HEK293 (cell line): ENCODE data around the gene APOH.
A peak's percentile ranks its signal among the peaks of the same experiment; 100 is the strongest.

Experiments used
- CTCF ChIA-PET: fragments of 350-600 bp; formaldehyde crosslinking; extraction: SDS; loops from one replicate; lab custom pipeline; 2021; ENCODE audit warnings: antibody characterized with exemption; lab: Yijun Ruan, JAX
- POLR2A ChIA-PET: fragments of 300-600 bp; formaldehyde crosslinking; extraction: SDS; loops from one replicate; lab custom pipeline; 2020; ENCODE audit warnings: antibody characterized with exemption, inconsistent platforms; lab: Yijun Ruan, JAX
- H3K27ac ChIP-seq: fragments of 200-500 bp; sonication (Bioruptor generic); 2 replicates; pipeline ENCODE4 v1.5.1; 2014; ENCODE audit warnings: low read depth, low read length, control low read depth, inconsistent platforms; ENCODE audit errors: extremely low read depth
- H3K36me3 ChIP-seq, 2 experiments: fragments of 200-500 bp in 1 of 2; sonication (Bioruptor generic) in 1 of 2; 1 replicate in 1 of 2; 2 replicates in 1 of 2; pipeline ENCODE4 v1.5.1; 2014 to 2017; ENCODE audit warnings: inconsistent platforms in 2 of 2, low read length in 2 of 2; ENCODE audit not compliant: control insufficient read depth in 2 of 2, insufficient read depth in 1 of 2
- H3K4me1 ChIP-seq: fragments of 200-500 bp; sonication (Bioruptor generic); 2 replicates; pipeline ENCODE4 v1.5.1; 2014; ENCODE audit warnings: mild to moderate bottlenecking, low read length, inconsistent platforms; ENCODE audit not compliant: control insufficient read depth, insufficient read depth
- H3K4me3 ChIP-seq: 2 replicates; pipeline ENCODE4 v1.5.1; 2011; ENCODE audit warnings: low read depth, mild to moderate bottlenecking, control low read depth, low read length, moderate library complexity
- H3K9me3 ChIP-seq: fragments of 200-500 bp; sonication (Bioruptor generic); 2 replicates; pipeline ENCODE4 v1.5.1; 2014; ENCODE audit warnings: low read depth, low read length, inconsistent platforms; ENCODE audit not compliant: control insufficient read depth, insufficient read depth
- ATF2 ChIP-seq: fragments of 450-650 bp; formaldehyde crosslinking; IDR thresholded peaks from 2 replicates; pipeline ENCODE4 v1.5.1; 2016; ENCODE audit warnings: missing biosample characterization, missing genetic modification characterization, low read depth
- ELK4 ChIP-seq: IDR thresholded peaks from 2 replicates; pipeline ENCODE4 v1.6.1; 2011; ENCODE audit warnings: mild to moderate bottlenecking, low read depth, low read length, borderline replicate concordance
- REPIN1 ChIP-seq: fragments of 450-650 bp; formaldehyde crosslinking; IDR thresholded peaks from 2 replicates; pipeline ENCODE4 v1.5.1; 2017; ENCODE audit warnings: missing biosample characterization, missing genetic modification characterization, low read depth
- SETDB1 ChIP-seq: IDR thresholded peaks from one replicate; pipeline ENCODE4 v1.6.1; 2017; ENCODE audit warnings: mild to moderate bottlenecking, low read length, moderate library complexity, mixed read lengths; ENCODE audit not compliant: insufficient read length
- ZBTB1 ChIP-seq: fragments of 450-650 bp; formaldehyde crosslinking; IDR thresholded peaks from 2 replicates; pipeline ENCODE4 v1.5.1; 2016; ENCODE audit warnings: missing biosample characterization, missing genetic modification characterization
- ZBTB20 ChIP-seq: fragments of 450-650 bp; formaldehyde crosslinking; IDR thresholded peaks from 2 replicates; pipeline ENCODE4 v1.5.1; 2016; ENCODE audit warnings: missing biosample characterization, missing genetic modification characterization
- ZNF138 ChIP-seq: fragments of 450-650 bp; formaldehyde crosslinking; IDR thresholded peaks from 2 replicates; pipeline ENCODE4 v1.5.1; 2016; ENCODE audit warnings: missing biosample characterization, missing genetic modification characterization, borderline replicate concordance
- ZNF184 ChIP-seq: fragments of 450-650 bp; IDR thresholded peaks from 2 replicates; pipeline ENCODE4 v1.5.1; 2018; ENCODE audit warnings: missing biosample characterization, mild to moderate bottlenecking, missing genetic modification characterization
- ZNF2 ChIP-seq: fragments of 450-650 bp; formaldehyde crosslinking; IDR thresholded peaks from 2 replicates; pipeline ENCODE4 v1.5.1; 2016; ENCODE audit warnings: missing biosample characterization, missing genetic modification characterization
- ZNF292 ChIP-seq: fragments of 450-650 bp; formaldehyde crosslinking; IDR thresholded peaks from 2 replicates; pipeline ENCODE4 v1.5.1; 2016; ENCODE audit warnings: low read depth, missing biosample characterization, missing genetic modification characterization, borderline replicate concordance
- ZNF335 ChIP-seq: fragments of 450-650 bp; formaldehyde crosslinking; conservative IDR thresholded peaks from 2 replicates; pipeline ENCODE4 v1.5.1; 2016; ENCODE audit warnings: missing biosample characterization, missing genetic modification characterization
- ZNF548 ChIP-seq: fragments of 450-650 bp; formaldehyde crosslinking; IDR thresholded peaks from 2 replicates; pipeline ENCODE4 v1.5.1; 2016; ENCODE audit warnings: missing biosample characterization, missing genetic modification characterization
- ZNF596 ChIP-seq: fragments of 450-650 bp; IDR thresholded peaks from 2 replicates; pipeline ENCODE4 v1.5.0; 2018; ENCODE audit warnings: missing biosample characterization, mild to moderate bottlenecking, missing genetic modification characterization, moderate library complexity
- ZNF639 ChIP-seq: fragments of 450-650 bp; formaldehyde crosslinking; IDR thresholded peaks from 2 replicates; pipeline ENCODE4 v1.5.1; 2016; ENCODE audit warnings: missing biosample characterization, missing genetic modification characterization
- ZNF707 ChIP-seq: fragments of 450-650 bp; formaldehyde crosslinking; IDR thresholded peaks from 2 replicates; pipeline ENCODE4 v1.5.1; 2016; ENCODE audit warnings: missing biosample characterization, missing genetic modification characterization

Gene APOH

GRCh38 chr17:66268247-66268927, 39.2 kb upstream of the APOH start:
- H3K27ac ChIP-seq: no peak overlapping the region
- peaks cover 4% of the 10 kb centered on the region for H3K4me1 ChIP-seq
- H3K36me3 ChIP-seq: no peaks in the 10 kb centered on the region
- no peak overlapping the region for H3K4me3 ChIP-seq
- CTCF ChIA-PET: no interaction called here
- TF ChIP-seq REPIN1 (tag by site-specific recombination): no peak
- TF ChIP-seq ZNF707 (tag by site-specific recombination): no peak
- no peak for TF ChIP-seq ZNF596 (tag by site-specific recombination)
- TF ChIP-seq ZNF335 (tag by site-specific recombination): no peak
- TF ChIP-seq ATF2 (tag by site-specific recombination): no peak
- no peak for TF ChIP-seq ZBTB20 (tag by site-specific recombination)
- TF ChIP-seq ZBTB1: no peak
- TF ChIP-seq ZNF138 (tag by site-specific recombination): no peak
- TF ChIP-seq ZNF639 (tag by site-specific recombination): no peak
- no peak for TF ChIP-seq ELK4
- TF ChIP-seq ZNF184 (tag by site-specific recombination): no peak
- no peak for TF ChIP-seq ZNF292 (tag by site-specific recombination)
- POLR2A ChIA-PET: no interaction called here
- no peaks in the 10 kb centered on the region; the same call in 1 of the 2 replicates for H3K9me3 ChIP-seq

DNA sequence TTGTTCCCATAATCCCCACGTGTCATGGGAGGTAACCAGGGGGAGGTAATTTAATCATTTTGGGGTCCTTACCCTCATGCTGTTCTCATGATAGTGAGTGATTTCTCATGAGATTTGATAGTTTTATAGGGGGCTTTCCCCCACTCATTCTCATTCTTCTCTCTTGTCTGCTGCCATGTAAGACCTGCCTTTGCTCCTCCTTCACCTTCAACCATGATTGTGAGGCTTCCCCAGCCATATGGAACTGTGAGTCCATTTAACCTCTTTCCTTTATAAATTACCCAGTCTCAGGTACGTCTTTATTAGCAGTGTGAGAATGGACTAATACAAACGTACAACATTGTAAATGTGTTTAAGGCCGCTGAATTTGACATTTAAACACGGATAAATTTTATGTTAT, 35.5 kb upstream of the APOH start:
- ChIA-PET POLR2A (no interaction called here), CTCF (interaction anchor here (3.2 kb wide), 1 partner anchor 9 kb away, joined by 18 read pairs; no protein-coding TSS in a partner anchor)
- no peak overlapping the region for H3K4me3 ChIP-seq
- no peaks in the 10 kb centered on the region for H3K36me3 ChIP-seq
- H3K4me1 ChIP-seq: no peaks in the 10 kb centered on the region; the same call in 1 of the 2 replicates
- H3K9me3 ChIP-seq: no peaks in the 10 kb centered on the region
- no peak overlapping the region for H3K27ac ChIP-seq
- TF ChIP-seq ZNF2 (no peak), SETDB1 (peak; percentile 68)
- TF ChIP-seq, all 188 proteins: peak for 1

GRCh38 chr17:66262767-66263166, 33.6 kb upstream of the APOH start:
- Histone ChIP-seq H3K4me1 (no peaks in the 10 kb centered on the region; the same call in 1 of the 2 replicates), H3K36me3 (no peaks in the 10 kb centered on the region), H3K27ac (no peak overlapping the region), H3K4me3 (no peak overlapping the region), H3K9me3 (no peaks in the 10 kb centered on the region)
- CTCF ChIA-PET: no interaction called here
- POLR2A ChIA-PET: no interaction called here
- no peak for TF ChIP-seq ZNF548
